MM.1S (cell line): ENCODE measurements around the gene TNNC1.

Experiments used
- DNase-seq: peaks from one replicate; pipeline ENCODE4 v3.0.0-alpha.2; 2015
- H2AFZ ChIP-seq: fragments of 300-600 bp; sonication (generic); 2 replicates; pipeline ENCODE4 v1.6.0; 2016; ENCODE audit warnings: antibody characterized with exemption, low read length
- H3F3A ChIP-seq: fragments of 300-600 bp; sonication (generic); 2 replicates; pipeline ENCODE4 v1.6.1; 2016; ENCODE audit warnings: mild to moderate bottlenecking, antibody characterized with exemption, low read length, moderate library complexity, mixed read lengths; ENCODE audit not compliant: insufficient read depth
- H3K27ac ChIP-seq: fragments of 300-600 bp; sonication (generic); 2 replicates; pipeline ENCODE4 v1.5.1; 2016; ENCODE audit warnings: mild to moderate bottlenecking, low read length
- H3K27me3 ChIP-seq: fragments of 300-600 bp; sonication (generic); replicated peaks from 2 replicates; pipeline ENCODE4 v1.6.0; 2016; ENCODE audit warnings: low read length; ENCODE audit not compliant: insufficient read depth
- H3K36me3 ChIP-seq: fragments of 300-600 bp; sonication (generic); replicated peaks from 2 replicates; pipeline ENCODE4 v1.6.1; 2016; ENCODE audit warnings: mild to moderate bottlenecking, low read length, mixed read lengths; ENCODE audit not compliant: insufficient read depth
- H3K4me1 ChIP-seq: fragments of 300-600 bp; sonication (generic); 2 replicates; pipeline ENCODE4 v1.6.1; 2016; ENCODE audit warnings: low read length, mixed read lengths
- H3K4me2 ChIP-seq: fragments of 300-600 bp; sonication (generic); 2 replicates; pipeline ENCODE4 v1.6.0; 2016; ENCODE audit warnings: low read depth, low read length
- H3K4me3 ChIP-seq: fragments of 300-600 bp; sonication (generic); 2 replicates; pipeline ENCODE4 v1.5.1; 2016; ENCODE audit warnings: low read length, mixed read lengths
- H3K79me2 ChIP-seq: fragments of 300-600 bp; sonication (generic); 2 replicates; pipeline ENCODE4 v1.6.1; 2016; ENCODE audit warnings: mixed run types, low read length, mixed read lengths
- H3K9ac ChIP-seq: fragments of 300-600 bp; sonication (generic); 2 replicates; pipeline ENCODE4 v1.6.1; 2016; ENCODE audit warnings: low read length, mixed read lengths
- H3K9me2 ChIP-seq: fragments of 300-600 bp; sonication (generic); replicated peaks from 2 replicates; pipeline ENCODE4 v1.6.1; 2016; ENCODE audit warnings: mild to moderate bottlenecking, low read length, mixed read lengths; ENCODE audit not compliant: insufficient read depth
- H3K9me3 ChIP-seq: fragments of 300-600 bp; sonication (generic); replicated peaks from 2 replicates; pipeline ENCODE4 v1.6.1; 2016; ENCODE audit warnings: mild to moderate bottlenecking, low read length, mixed read lengths; ENCODE audit not compliant: insufficient read depth
- H4K20me1 ChIP-seq: fragments of 300-600 bp; sonication (generic); 2 replicates; pipeline ENCODE4 v1.6.1; 2016; ENCODE audit warnings: mild to moderate bottlenecking, low read length, moderate library complexity, mixed read lengths; ENCODE audit not compliant: insufficient read depth
- EZH2 ChIP-seq: fragments of 300-600 bp; sonication (generic); optimal IDR thresholded peaks from 2 replicates; pipeline ENCODE3; 2017; ENCODE audit warnings: low read depth, mild to moderate bottlenecking, antibody characterized with exemption, low read length, mixed read lengths
- EZH2phosphoT487 ChIP-seq: fragments of 300-600 bp; sonication (generic); IDR thresholded peaks from 2 replicates; pipeline ENCODE4 v1.6.1; 2018; ENCODE audit warnings: antibody characterized with exemption, low read length
- TF ChIP-seq, protein P1 (sequence below): fragments of 300-600 bp; sonication (generic); IDR thresholded peaks from 2 replicates; pipeline ENCODE4 v1.5.1; 2016; ENCODE audit warnings: antibody characterized with exemption, low read length, mixed read lengths

The TNNC1 gene

DNA sequence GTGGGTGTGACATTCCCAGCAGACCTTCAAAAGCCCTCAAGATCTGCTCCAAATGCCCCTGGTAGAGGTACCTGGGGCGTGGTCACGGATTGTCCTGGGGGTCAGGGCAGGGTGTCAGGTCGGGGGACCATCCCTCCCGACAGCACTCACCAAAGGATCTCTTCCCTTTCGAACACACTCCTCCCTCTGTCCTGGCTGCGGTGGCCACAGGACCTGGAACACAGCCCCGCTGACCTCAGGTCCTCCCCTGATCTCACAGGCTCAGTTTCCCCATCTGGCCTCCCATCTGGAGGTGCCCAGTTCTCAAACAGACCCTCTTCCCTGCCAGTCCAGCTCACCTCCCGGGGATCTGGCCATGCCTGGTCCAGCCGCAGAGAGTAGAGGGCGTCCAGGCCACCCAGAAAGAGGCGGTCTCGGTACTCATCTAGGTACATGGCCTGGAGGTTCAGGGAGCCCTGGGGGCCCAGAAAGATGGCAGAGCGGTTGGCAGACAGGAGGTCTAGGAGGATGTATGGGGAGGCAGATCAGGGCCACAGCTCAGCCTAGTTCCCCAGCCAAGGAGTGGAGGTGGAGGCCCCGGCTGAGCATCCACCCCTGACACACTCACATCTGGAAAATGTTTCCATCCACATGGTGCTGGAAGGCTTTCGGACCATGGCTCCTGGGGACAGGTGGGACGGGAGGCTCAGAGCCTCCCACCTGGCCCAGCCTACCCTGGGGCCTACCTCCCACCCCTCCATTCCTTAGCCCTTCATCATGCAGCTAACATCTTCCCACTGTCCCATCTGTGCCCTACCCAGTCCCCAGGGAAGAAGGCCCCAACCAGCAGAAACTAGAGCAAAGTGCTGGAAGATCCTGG lies 11.2 kb downstream of the TNNC1 start:
- Histone ChIP-seq H3K9me2 (no peaks in the 10 kb centered on the region), H3K4me2 (no peak overlapping the region), H3F3A (no peaks in the 10 kb centered on the region), H3K4me3 (no peak overlapping the region), H3K9me3 (no peaks in the 10 kb centered on the region), H2AFZ (no peak overlapping the region), H3K4me1 (peaks cover 5% of the 10 kb centered on the region), H3K79me2 (no peaks in the 10 kb centered on the region), H3K27ac (no peak overlapping the region), H3K9ac (no peak overlapping the region), H3K27me3 (no peaks in the 10 kb centered on the region), H4K20me1 (no peaks in the 10 kb centered on the region), H3K36me3 (no peaks in the 10 kb centered on the region)
- DNase-seq = no peak
- TF ChIP-seq, protein P1, sequence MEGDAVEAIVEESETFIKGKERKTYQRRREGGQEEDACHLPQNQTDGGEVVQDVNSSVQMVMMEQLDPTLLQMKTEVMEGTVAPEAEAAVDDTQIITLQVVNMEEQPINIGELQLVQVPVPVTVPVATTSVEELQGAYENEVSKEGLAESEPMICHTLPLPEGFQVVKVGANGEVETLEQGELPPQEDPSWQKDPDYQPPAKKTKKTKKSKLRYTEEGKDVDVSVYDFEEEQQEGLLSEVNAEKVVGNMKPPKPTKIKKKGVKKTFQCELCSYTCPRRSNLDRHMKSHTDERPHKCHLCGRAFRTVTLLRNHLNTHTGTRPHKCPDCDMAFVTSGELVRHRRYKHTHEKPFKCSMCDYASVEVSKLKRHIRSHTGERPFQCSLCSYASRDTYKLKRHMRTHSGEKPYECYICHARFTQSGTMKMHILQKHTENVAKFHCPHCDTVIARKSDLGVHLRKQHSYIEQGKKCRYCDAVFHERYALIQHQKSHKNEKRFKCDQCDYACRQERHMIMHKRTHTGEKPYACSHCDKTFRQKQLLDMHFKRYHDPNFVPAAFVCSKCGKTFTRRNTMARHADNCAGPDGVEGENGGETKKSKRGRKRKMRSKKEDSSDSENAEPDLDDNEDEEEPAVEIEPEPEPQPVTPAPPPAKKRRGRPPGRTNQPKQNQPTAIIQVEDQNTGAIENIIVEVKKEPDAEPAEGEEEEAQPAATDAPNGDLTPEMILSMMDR = no peak
- no peak for TF ChIP-seq EZH2
- no peak for TF ChIP-seq EZH2phosphoT487

DNA sequence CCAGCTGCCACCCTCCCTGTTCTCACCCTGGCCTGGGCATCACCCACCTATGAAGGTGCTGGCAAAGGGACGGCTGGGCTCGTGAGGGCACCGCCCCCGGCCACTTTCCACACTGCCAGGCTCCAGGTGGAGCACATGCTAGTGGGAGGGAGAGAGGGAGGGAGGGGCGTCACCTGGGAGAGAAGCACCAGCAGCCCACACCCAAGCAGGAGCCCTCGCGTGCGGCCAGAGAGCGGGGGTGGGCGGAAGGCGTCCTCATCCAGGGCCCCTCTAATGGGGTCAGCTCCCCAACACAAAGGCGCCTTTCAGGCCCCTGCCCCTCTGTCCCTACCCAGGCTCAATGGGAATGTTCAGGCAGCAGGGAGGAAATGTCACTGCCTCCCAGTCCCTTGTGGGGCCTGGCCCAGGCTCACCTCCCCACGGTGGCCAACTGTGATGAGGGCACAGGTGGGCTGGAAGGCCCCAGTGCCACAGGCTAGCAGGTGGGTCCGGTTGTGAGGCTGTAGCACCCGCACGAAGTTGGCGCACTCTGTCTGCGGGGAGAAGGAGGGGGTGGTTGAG lies 12.0 kb downstream of the TNNC1 start:
- DNase-seq = no peak
- no peaks in the 10 kb centered on the region for H3K36me3 ChIP-seq
- no peak overlapping the region for H3K9ac ChIP-seq
- H3K9me3 ChIP-seq = no peaks in the 10 kb centered on the region
- H3K4me3 ChIP-seq = no peak overlapping the region
- H3K4me2 ChIP-seq = no peak overlapping the region
- no peak overlapping the region for H2AFZ ChIP-seq
- H3K27me3 ChIP-seq = no peaks in the 10 kb centered on the region
- H3K9me2 ChIP-seq = no peaks in the 10 kb centered on the region
- no peaks in the 10 kb centered on the region for H4K20me1 ChIP-seq
- H3K79me2 ChIP-seq = no peaks in the 10 kb centered on the region
- H3F3A ChIP-seq = no peaks in the 10 kb centered on the region
- H3K27ac ChIP-seq = no peak overlapping the region
- TF ChIP-seq EZH2phosphoT487 (no peak), EZH2 (no peak)
- TF ChIP-seq, protein P1 = no peak
- peaks cover 5% of the 10 kb centered on the region for H3K4me1 ChIP-seq

DNA sequence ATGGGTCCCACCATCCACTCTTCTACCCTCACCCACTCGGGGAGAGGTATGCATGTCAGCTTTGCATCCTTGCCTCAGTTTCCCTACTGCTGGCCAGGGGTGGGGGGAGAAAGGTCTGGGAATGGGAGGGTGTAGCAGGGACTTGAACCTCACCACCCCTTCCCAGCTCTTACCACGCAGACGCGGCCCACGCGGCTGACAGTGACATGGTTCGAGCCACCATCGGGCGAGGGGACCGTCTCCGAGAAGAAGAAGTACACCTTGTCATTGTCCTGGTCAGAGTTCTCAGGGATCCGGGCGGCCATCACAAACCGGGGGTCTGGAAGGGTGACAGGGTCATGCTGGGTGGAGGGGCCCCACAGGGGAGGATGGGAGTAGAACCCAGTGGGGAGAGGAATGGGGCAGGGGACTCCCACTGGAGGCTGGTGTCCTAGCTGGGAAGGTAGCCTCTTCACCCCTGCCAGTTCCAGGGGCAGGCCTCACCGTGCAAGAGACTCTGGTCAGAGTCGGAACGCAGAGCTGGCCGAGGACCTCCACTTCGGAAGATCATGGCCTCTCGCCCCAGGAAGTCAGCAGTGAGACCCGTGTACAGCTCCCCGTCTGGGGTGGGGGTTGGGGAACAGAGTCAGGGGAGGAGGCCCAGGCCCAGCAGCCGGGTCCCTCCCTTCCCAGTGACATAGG lies 12.6 kb downstream of the TNNC1 start:
- DNase-seq = no peak
- Histone ChIP-seq H3K4me2 (no peak overlapping the region), H3K4me3 (no peak overlapping the region), H3F3A (no peaks in the 10 kb centered on the region), H3K27me3 (no peaks in the 10 kb centered on the region), H2AFZ (no peak overlapping the region), H4K20me1 (no peaks in the 10 kb centered on the region), H3K36me3 (no peaks in the 10 kb centered on the region), H3K79me2 (no peaks in the 10 kb centered on the region), H3K9me3 (no peaks in the 10 kb centered on the region), H3K4me1 (peaks cover 5% of the 10 kb centered on the region), H3K9ac (no peak overlapping the region), H3K27ac (no peak overlapping the region), H3K9me2 (no peaks in the 10 kb centered on the region)
- no peak for TF ChIP-seq EZH2phosphoT487
- TF ChIP-seq, protein P1 = no peak
- TF ChIP-seq EZH2 = no peak
